ENCODE measurements around the gene TRPM1.

TRPM1 gene

DNA sequence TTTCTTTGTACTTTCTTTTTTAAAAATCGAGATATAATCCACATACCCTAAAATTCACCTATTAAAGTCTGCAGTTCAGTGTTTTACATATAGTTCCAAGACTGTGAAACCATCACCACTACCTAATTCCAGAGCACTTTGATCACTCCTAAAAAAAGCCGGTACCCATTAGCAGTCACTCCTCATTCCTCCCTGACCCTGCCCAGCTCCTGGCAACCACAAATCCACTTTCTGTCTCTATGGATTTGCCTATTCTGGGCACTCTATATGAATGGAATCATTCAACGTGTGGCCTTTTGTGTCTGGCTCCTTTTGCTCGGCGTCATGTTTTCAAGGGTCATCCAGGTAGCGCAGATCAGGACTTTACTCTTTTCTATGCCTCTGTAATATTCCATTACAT, 17.3 kb downstream of the TRPM1 start:
- TF ChIP-seq, protein P1, sequence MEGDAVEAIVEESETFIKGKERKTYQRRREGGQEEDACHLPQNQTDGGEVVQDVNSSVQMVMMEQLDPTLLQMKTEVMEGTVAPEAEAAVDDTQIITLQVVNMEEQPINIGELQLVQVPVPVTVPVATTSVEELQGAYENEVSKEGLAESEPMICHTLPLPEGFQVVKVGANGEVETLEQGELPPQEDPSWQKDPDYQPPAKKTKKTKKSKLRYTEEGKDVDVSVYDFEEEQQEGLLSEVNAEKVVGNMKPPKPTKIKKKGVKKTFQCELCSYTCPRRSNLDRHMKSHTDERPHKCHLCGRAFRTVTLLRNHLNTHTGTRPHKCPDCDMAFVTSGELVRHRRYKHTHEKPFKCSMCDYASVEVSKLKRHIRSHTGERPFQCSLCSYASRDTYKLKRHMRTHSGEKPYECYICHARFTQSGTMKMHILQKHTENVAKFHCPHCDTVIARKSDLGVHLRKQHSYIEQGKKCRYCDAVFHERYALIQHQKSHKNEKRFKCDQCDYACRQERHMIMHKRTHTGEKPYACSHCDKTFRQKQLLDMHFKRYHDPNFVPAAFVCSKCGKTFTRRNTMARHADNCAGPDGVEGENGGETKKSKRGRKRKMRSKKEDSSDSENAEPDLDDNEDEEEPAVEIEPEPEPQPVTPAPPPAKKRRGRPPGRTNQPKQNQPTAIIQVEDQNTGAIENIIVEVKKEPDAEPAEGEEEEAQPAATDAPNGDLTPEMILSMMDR (conservative IDR thresholded peaks at IDR 0.05; ENCODE audit: low read depth, low read length) = no peak
- DNase-seq (ENCODE audit: low read depth) = no peak
- no peak overlapping the region for H3K4me3 ChIP-seq (ENCODE audit: low read depth, low read length)

DNA sequence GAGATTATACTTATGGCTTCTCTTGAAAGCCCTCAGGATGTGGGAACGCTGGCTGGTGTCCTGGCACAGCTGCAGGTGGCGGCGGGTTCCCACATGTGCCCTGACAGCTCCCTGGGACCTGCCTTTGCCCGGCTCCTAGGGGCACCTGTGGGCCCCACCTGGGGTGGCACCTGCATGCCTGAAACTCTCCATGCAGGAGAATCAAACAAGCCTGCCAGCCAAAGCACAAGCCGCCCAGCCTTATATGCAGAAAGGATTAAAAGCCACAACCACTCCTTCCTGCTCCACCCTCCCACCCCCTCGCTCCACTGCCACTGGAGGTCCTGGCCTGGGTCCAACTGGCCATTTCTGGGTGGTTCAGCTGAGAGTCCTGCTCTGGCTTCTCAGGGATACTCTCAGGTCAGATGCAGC, 18.1 kb downstream of the TRPM1 start:
- TF ChIP-seq, protein P1 (conservative IDR thresholded peaks at IDR 0.05; ENCODE audit: low read depth, low read length) = no peak
- no peak overlapping the region for H3K4me3 ChIP-seq (ENCODE audit: low read depth, low read length)
- DNase-seq (ENCODE audit: low read depth) = no peak

DNA sequence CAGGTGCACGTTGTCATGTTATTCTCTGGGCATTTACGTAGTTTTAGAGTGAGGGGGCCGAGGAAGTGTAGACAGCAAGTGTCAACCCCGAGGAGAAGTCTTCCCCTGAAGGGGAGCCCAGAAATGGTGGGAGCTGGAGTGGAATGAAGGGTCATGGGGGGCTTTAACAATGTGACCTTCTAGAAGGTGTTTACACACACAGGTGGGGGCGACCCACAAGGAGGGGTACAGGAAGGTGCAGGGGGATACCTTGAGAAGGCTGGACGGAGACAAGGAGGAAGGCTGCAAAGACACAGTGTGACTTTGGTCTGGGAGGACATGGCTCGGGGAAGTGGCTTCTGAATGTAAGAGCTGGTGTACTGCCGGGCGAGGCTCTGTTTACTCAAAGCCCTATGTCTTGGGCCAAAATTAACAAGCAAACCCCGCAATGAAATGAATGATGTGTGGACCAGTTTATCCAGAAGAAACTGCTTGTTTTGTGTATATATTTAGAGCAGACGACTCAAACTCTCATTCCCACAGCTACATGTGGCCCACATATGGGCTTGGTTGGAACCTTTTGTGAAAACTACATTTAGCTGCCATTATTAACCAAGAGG, 18.7 kb downstream of the TRPM1 start:
- TF ChIP-seq, protein P1 (conservative IDR thresholded peaks at IDR 0.05; ENCODE audit: low read depth, low read length) = no peak
- H3K4me3 ChIP-seq (ENCODE audit: low read depth, low read length) = no peak overlapping the region
- DNase-seq (ENCODE audit: low read depth) = no peak

DNA sequence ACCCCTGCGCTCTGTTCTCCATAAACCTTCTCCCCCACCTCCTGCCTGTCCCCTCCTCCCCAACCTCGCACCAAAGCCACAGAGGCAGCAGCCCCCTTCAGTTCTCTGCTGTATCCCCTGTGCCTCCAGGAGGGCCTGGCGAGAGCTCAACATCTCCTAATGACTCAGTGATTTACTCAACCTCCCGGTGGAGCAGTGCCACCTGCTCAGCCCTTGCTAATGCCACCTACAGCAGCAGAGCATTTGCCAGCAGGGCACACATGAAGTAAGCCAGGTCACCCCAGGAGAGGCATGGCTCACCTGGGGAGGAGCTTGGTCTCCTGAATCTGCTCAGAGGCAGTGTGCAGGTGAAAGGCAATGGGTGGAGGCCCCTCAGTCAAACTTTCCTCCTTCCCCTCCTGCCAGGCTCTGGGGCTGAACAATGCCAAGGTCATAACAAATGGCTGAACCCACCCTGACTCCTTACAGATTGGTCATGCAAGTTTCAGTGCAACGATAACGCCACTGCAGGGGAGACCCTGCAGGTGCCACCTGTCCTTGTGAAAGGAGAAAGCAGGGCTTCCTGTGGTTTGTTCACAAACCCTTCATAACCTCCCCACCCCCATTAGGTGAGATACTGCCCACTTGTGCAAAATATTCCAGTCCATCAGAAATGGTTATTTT, 19.8 kb downstream of the TRPM1 start:
- TF ChIP-seq, protein P1 (conservative IDR thresholded peaks at IDR 0.05; ENCODE audit: low read depth, low read length) = no peak
- no peak overlapping the region for H3K4me3 ChIP-seq (ENCODE audit: low read depth, low read length)

GRCh38 chr15:31081056-31081455, 20.5 kb downstream of the TRPM1 start:
- peak overlapping the region; percentile 12 for H3K4me3 ChIP-seq (ENCODE audit: low read depth, low read length)
- TF ChIP-seq, protein P1 (conservative IDR thresholded peaks at IDR 0.05; ENCODE audit: low read depth, low read length) = no peak
- DNase-seq (ENCODE audit: low read depth) = no peak

More for the DNA sequence above, 19.8 kb downstream of the TRPM1 start:
- no peak for DNase-seq (ENCODE audit: low read depth)

GRCh38 chr15:31080591-31081014, 20.9 kb downstream of the TRPM1 start:
- H3K4me3 ChIP-seq (ENCODE audit: low read depth, low read length) = peak overlapping the region; percentile 12
- DNase-seq (ENCODE audit: low read depth) = peak; percentile 25
- TF ChIP-seq, protein P1 (conservative IDR thresholded peaks at IDR 0.05; ENCODE audit: low read depth, low read length) = no peak

- DNase-seq (ENCODE audit: low read depth) = peak; percentile 85
- no peak overlapping the region for H3K4me3 ChIP-seq (ENCODE audit: low read depth, low read length)
- TF ChIP-seq, protein P1 (conservative IDR thresholded peaks at IDR 0.05; ENCODE audit: low read depth, low read length) = no peak
Observed at GRCh38 chr15:31079519-31079918, 22.0 kb downstream of the TRPM1 start.

Measured in choroid plexus epithelial cell (primary cell).